ENCODE data around the gene PRMT6.
"Not testable (repeated sequence)": the region's sequence is repeated elsewhere in the genome, so short reads cannot be mapped to it uniquely, and the experiment has no call there.

The PRMT6 gene

GRCh38 chr1:107047602-107048001 is 8.9 kb upstream of the PRMT6 start:
- CTCF ChIA-PET: interaction anchor here (0.7 to 1.0 kb wide), 2 partner anchors 88 to 92 kb away, joined by 3 read pairs; no protein-coding TSS in a partner anchor
- no peak for DNase-seq (ENCODE audit: low spot score)
- no peak for TF ChIP-seq CTCF (conservative IDR thresholded peaks at IDR 0.05; ENCODE audit: low read depth)
- POLR2A ChIA-PET (ENCODE audit: low non-redundant PET): no interaction called here
- no peak overlapping the region for H3K27ac ChIP-seq

GRCh38 chr1:107048241-107048640 is 8.2 kb upstream of the PRMT6 start:
- CTCF ChIA-PET: interaction anchor here (0.6 kb wide), 1 partner anchor 483 kb away, joined by 6 read pairs; no protein-coding TSS in a partner anchor
- no peak overlapping the region for H3K27ac ChIP-seq
- POLR2A ChIA-PET (ENCODE audit: low non-redundant PET): no interaction called here
- TF ChIP-seq CTCF (conservative IDR thresholded peaks at IDR 0.05; ENCODE audit: low read depth): no peak
- no peak for DNase-seq (ENCODE audit: low spot score)

- no peak for DNase-seq (ENCODE audit: low spot score)
- TF ChIP-seq CTCF (conservative IDR thresholded peaks at IDR 0.05; ENCODE audit: low read depth): no peak
- H3K27ac ChIP-seq: no peak overlapping the region
- ChIA-PET POLR2A (ENCODE audit: low non-redundant PET) (no interaction called here), CTCF (no interaction called here)
Observed at GRCh38 chr1:107051266-107051665, 5.2 kb upstream of the PRMT6 start.

GRCh38 chr1:107055919-107056425 is 502 bp upstream of the PRMT6 start:
- peak overlapping the region; percentile 74 for H3K27ac ChIP-seq
- POLR2A ChIA-PET (ENCODE audit: low non-redundant PET); DNase-seq (ENCODE audit: low spot score): not testable (repeated sequence)
- CTCF ChIA-PET: interaction anchor here (0.6 kb wide), 4 partner anchors 334 to 1094 kb away, joined by 3 to 6 read pairs (median 4); no protein-coding TSS in a partner anchor

GRCh38 chr1:107057197-107058133 is 991 bp downstream of the PRMT6 start:
- CTCF ChIA-PET: interaction anchor here (0.6 kb wide), 1 partner anchor 692 kb away, joined by 3 read pairs; no protein-coding TSS in a partner anchor
- peak; percentile 31 for DNase-seq (ENCODE audit: low spot score)
- TF ChIP-seq CTCF (conservative IDR thresholded peaks at IDR 0.05; ENCODE audit: low read depth): no peak
- POLR2A ChIA-PET (ENCODE audit: low non-redundant PET): no interaction called here
- H3K27ac ChIP-seq: peak overlapping the region; percentile 74

- POLR2A ChIA-PET (ENCODE audit: low non-redundant PET): no interaction called here
- DNase-seq (ENCODE audit: low spot score): no peak
- TF ChIP-seq CTCF (conservative IDR thresholded peaks at IDR 0.05; ENCODE audit: low read depth): no peak
- H3K27ac ChIP-seq: no peak overlapping the region
- CTCF ChIA-PET: no interaction called here
Observed at GRCh38 chr1:107058245-107059032, 2.0 kb downstream of the PRMT6 start.
